ENCODE measurements around the gene ARID3A. TPM values are rescaled to one million over a fixed set of nuclear protein-coding genes. Genes with fewer than 3 reads are reported as not detected.

The ARID3A gene
- total RNA-seq, 3 donors from 2014 or later: 10.1 to 16.0 (median 14.5) TPM

GRCh38 chr19:928471-929202 lies 2.8 kb downstream of the ARID3A start:
- intact Hi-C loops (cut with DNase I, micrococcal nuclease): loop anchor here in 1 of 2 donors (10.0 kb wide), 1 partner anchor 64 kb away; no protein-coding TSS in a partner anchor
- no peaks in the 10 kb centered on the region for H3K9me3 ChIP-seq
- TF ChIP-seq CTCF (IDR thresholded peaks at IDR 0.05): no peak
- no peak for ATAC-seq
- no peak for DNase-seq
- H3K4me3 ChIP-seq: no peak overlapping the region
- H3K4me1 ChIP-seq (ENCODE audit: low read depth): peaks cover 20% of the 10 kb centered on the region
- no peaks in the 10 kb centered on the region for H3K36me3 ChIP-seq (ENCODE audit: low read depth)

GRCh38 chr19:929203-929890 lies 3.5 kb downstream of the ARID3A start:
- Histone ChIP-seq H3K36me3 (ENCODE audit: low read depth) (no peaks in the 10 kb centered on the region), H3K9me3 (no peaks in the 10 kb centered on the region), H3K4me1 (ENCODE audit: low read depth) (peaks cover 27% of the 10 kb centered on the region), H3K4me3 (no peak overlapping the region)
- no peak for ATAC-seq
- DNase-seq: no peak
- TF ChIP-seq CTCF (IDR thresholded peaks at IDR 0.05): no peak
- intact Hi-C loops (cut with DNase I, micrococcal nuclease): loop anchor here in 1 of 2 donors (10.0 kb wide), 1 partner anchor 65 kb away; no protein-coding TSS in a partner anchor

- no peak for TF ChIP-seq CTCF (IDR thresholded peaks at IDR 0.05)
- Histone ChIP-seq H3K9me3 (no peaks in the 10 kb centered on the region), H3K36me3 (ENCODE audit: low read depth) (no peaks in the 10 kb centered on the region), H3K4me1 (ENCODE audit: low read depth) (peaks cover 31% of the 10 kb centered on the region), H3K4me3 (no peak overlapping the region)
- DNase-seq (no peak), ATAC-seq (no peak)
- intact Hi-C loops (cut with DNase I, micrococcal nuclease): loop anchor here in 1 of 2 donors (10.0 kb wide), 1 partner anchor 65 kb away; no protein-coding TSS in a partner anchor
Observed at GRCh38 chr19:929891-930258, 4.0 kb downstream of the ARID3A start.

- intact Hi-C loops (cut with DNase I, micrococcal nuclease): no loop called here
- H3K36me3 ChIP-seq (ENCODE audit: low read depth): no peaks in the 10 kb centered on the region
- TF ChIP-seq CTCF (IDR thresholded peaks at IDR 0.05): no peak
- DNase-seq (no peak), ATAC-seq (no peak)
- H3K9me3 ChIP-seq: no peaks in the 10 kb centered on the region
- H3K4me3 ChIP-seq: no peak overlapping the region
- H3K4me1 ChIP-seq (ENCODE audit: low read depth): peaks cover 34% of the 10 kb centered on the region
Observed at GRCh38 chr19:931860-932647, 6.2 kb downstream of the ARID3A start.

GRCh38 chr19:932648-933552 lies 7.1 kb downstream of the ARID3A start:
- Histone ChIP-seq H3K9me3 (no peaks in the 10 kb centered on the region), H3K36me3 (ENCODE audit: low read depth) (no peaks in the 10 kb centered on the region), H3K4me1 (ENCODE audit: low read depth) (peaks cover 29% of the 10 kb centered on the region), H3K4me3 (no peak overlapping the region)
- ATAC-seq (peak; percentile 34), DNase-seq (peak in 2 of 3 donors; percentile 59 to 72)
- TF ChIP-seq CTCF (IDR thresholded peaks at IDR 0.05): no peak
- intact Hi-C loops (cut with DNase I, micrococcal nuclease): no loop called here
